SK-N-SH (cell line): Measurements from ENCODE around the gene GDPD3. TPM values are rescaled to one million over a fixed set of nuclear protein-coding genes. Genes with fewer than 3 reads are reported as not detected.

Experiments used
- CTCF ChIA-PET: fragments of 300-600, 350-600 bp; formaldehyde crosslinking; extraction: SDS; loops from one replicate; lab custom pipeline; 2021; lab: Yijun Ruan, JAX
- POLR2A ChIA-PET: fragments of 350-600 bp; sonication (Branson Sonifier 250); formaldehyde crosslinking; extraction: SDS; loops from one replicate; lab custom pipeline; 2020; ENCODE audit warnings: antibody characterized with exemption, inconsistent platforms; lab: Yijun Ruan, JAX
- DNase-seq: peaks from one replicate; pipeline ENCODE4 v3.0.0; 2012
- H2AFZ ChIP-seq: fragments of 200-600 bp; sonication (generic); 2 replicates; pipeline ENCODE4 v1.8.1; 2016; ENCODE audit warnings: antibody characterized with exemption, mild to moderate bottlenecking, low read depth
- H3F3A ChIP-seq: fragments of 200-600 bp; sonication (generic); replicated peaks from 2 replicates; pipeline ENCODE3; 2016; ENCODE audit warnings: antibody characterized with exemption, mild to moderate bottlenecking; ENCODE audit not compliant: insufficient read depth
- H3K27ac ChIP-seq, 2 experiments: fragments of 200-500 bp in 1 of 2; fragments of 200-600 bp in 1 of 2; sonication (Bioruptor generic) in 1 of 2; sonication (generic), shearing (Covaris generic) in 1 of 2; 2 replicates each; pipeline versions ENCODE4 v1.5.1 to v1.6.1; 2014 to 2016; ENCODE audit warnings: low read depth in 2 of 2, inconsistent platforms in 1 of 2, low read length in 1 of 2, mild to moderate bottlenecking in 1 of 2, mixed read lengths in 1 of 2
- H3K27me3 ChIP-seq: fragments of 200-600 bp; sonication (generic), shearing (Covaris generic); 2 replicates; pipeline ENCODE4 v1.6.1; 2016; ENCODE audit warnings: mixed run types; ENCODE audit not compliant: insufficient read depth
- H3K36me3 ChIP-seq, 2 experiments: fragments of 200-500 bp in 1 of 2; fragments of 200-600 bp in 1 of 2; sonication (Bioruptor generic) in 1 of 2; sonication (generic) in 1 of 2; replicated peaks in 1 of 2; 2 replicates each; pipeline versions ENCODE3 to v1.5.1; 2014 to 2016; ENCODE audit warnings: low read length in 1 of 2, mild to moderate bottlenecking in 1 of 2; ENCODE audit not compliant: insufficient read depth in 2 of 2, control insufficient read depth in 1 of 2
- H3K4me1 ChIP-seq, 2 experiments: fragments of 200-500 bp in 1 of 2; fragments of 200-600 bp in 1 of 2; sonication (Bioruptor generic) in 1 of 2; sonication (generic), shearing (Covaris generic) in 1 of 2; 2 replicates each; pipeline versions ENCODE4 v1.5.1 to v1.6.1; 2014 to 2016; ENCODE audit warnings: low read depth in 1 of 2, low read length in 1 of 2, mixed run types in 1 of 2; ENCODE audit not compliant: insufficient read depth in 2 of 2, control insufficient read depth in 1 of 2
- H3K4me2 ChIP-seq: fragments of 200-600 bp; sonication (generic), shearing (Covaris generic); 2 replicates; pipeline ENCODE4 v1.6.1; 2017; ENCODE audit warnings: mixed run types
- H3K4me3 ChIP-seq, 2 experiments: fragments of 200-500 bp in 1 of 2; fragments of 200-600 bp in 1 of 2; sonication (Bioruptor generic) in 1 of 2; sonication (generic), shearing (Covaris generic) in 1 of 2; 2 replicates each; pipeline versions ENCODE4 v1.5.1 to v1.8.1; 2014 to 2016; ENCODE audit warnings: low read depth in 2 of 2, inconsistent platforms in 1 of 2, low read length in 1 of 2, mild to moderate bottlenecking in 1 of 2, mixed read lengths in 1 of 2, moderate library complexity in 1 of 2
- H3K79me2 ChIP-seq: fragments of 200-600 bp; sonication (generic); 2 replicates; pipeline ENCODE4 v1.8.1; 2017; ENCODE audit warnings: mild to moderate bottlenecking; ENCODE audit not compliant: insufficient read depth
- H3K9ac ChIP-seq: fragments of 200-600 bp; sonication (generic); 2 replicates; pipeline ENCODE4 v1.6.1; 2017; ENCODE audit warnings: mixed run types
- H3K9me2 ChIP-seq: fragments of 200-600 bp; sonication (generic); 2 replicates; pipeline ENCODE4 v1.6.1; 2017; ENCODE audit warnings: mixed run types
- H3K9me3 ChIP-seq: fragments of 200-600 bp; sonication (generic); 2 replicates; pipeline ENCODE4 v1.6.1; 2017; ENCODE audit warnings: mixed run types, mild to moderate bottlenecking, moderate library complexity
- H4K20me1 ChIP-seq: fragments of 200-600 bp; sonication (generic); 2 replicates; pipeline ENCODE4 v1.6.1; 2017; ENCODE audit warnings: mild to moderate bottlenecking, mixed run types; ENCODE audit not compliant: insufficient read depth
- CTCF ChIP-seq: fragments of 200-600 bp; sonication (generic); IDR thresholded peaks from 2 replicates; pipeline ENCODE4 v1.6.1; 2017; ENCODE audit warnings: antibody characterized with exemption, mild to moderate bottlenecking, moderate library complexity
- EZH2phosphoT487 ChIP-seq: fragments of 200-600 bp; sonication (generic); IDR thresholded peaks from 2 replicates; pipeline ENCODE4 v1.6.1; 2017; ENCODE audit warnings: low read depth, mixed run types, mild to moderate bottlenecking, antibody characterized with exemption, moderate library complexity, borderline replicate concordance
- FOSL2 ChIP-seq: IDR thresholded peaks from 2 replicates; pipeline ENCODE4 v1.4.0; 2012; ENCODE audit warnings: low read depth, mild to moderate bottlenecking, moderate library complexity, borderline replicate concordance
- FOXJ3 ChIP-seq: sonication (generic); formaldehyde crosslinking; IDR thresholded peaks from 2 replicates; pipeline ENCODE4 v1.5.1; 2020; ENCODE audit warnings: mild to moderate bottlenecking, missing genetic modification reagents
- GABPA ChIP-seq: IDR thresholded peaks from 2 replicates; pipeline ENCODE4 v1.4.0; 2012; ENCODE audit warnings: low read depth, mild to moderate bottlenecking
- GATA2 ChIP-seq: sonication (generic); formaldehyde crosslinking; IDR thresholded peaks from 2 replicates; pipeline ENCODE4 v1.5.0; 2020; ENCODE audit warnings: mild to moderate bottlenecking, missing genetic modification reagents
- MEF2A ChIP-seq: IDR thresholded peaks from 2 replicates; pipeline ENCODE4 v1.4.0; 2012; ENCODE audit warnings: low read depth, borderline replicate concordance
- MXI1 ChIP-seq: IDR thresholded peaks from 2 replicates; pipeline ENCODE4 v1.6.1; 2012; ENCODE audit warnings: mild to moderate bottlenecking, low read depth, low read length, improper control_type of control experiment
- PBX3 ChIP-seq: IDR thresholded peaks from 2 replicates; pipeline ENCODE4; 2012
- RXRA ChIP-seq: IDR thresholded peaks from 2 replicates; pipeline ENCODE4 v1.4.0; 2012; ENCODE audit warnings: low read depth, mild to moderate bottlenecking, borderline replicate concordance
- SMC3 ChIP-seq: IDR thresholded peaks from 2 replicates; pipeline ENCODE4 v1.6.1; 2012; ENCODE audit warnings: low read depth, low read length, improper control_type of control experiment
- TCF12 ChIP-seq: IDR thresholded peaks from 2 replicates; pipeline ENCODE4 v1.4.0; 2012
- USF1 ChIP-seq: IDR thresholded peaks from 2 replicates; pipeline ENCODE4 v1.4.0; 2012; ENCODE audit warnings: low read depth, borderline replicate concordance
- YY1 ChIP-seq: IDR thresholded peaks from 2 replicates; pipeline ENCODE4 v1.4.0; 2012; ENCODE audit warnings: low read depth, mild to moderate bottlenecking
- WGBS: methylation state at CpG from one replicate; pipeline ENCODE4 v1.1.6; 2017; ENCODE audit warnings: low lambda C conversion rate; 5-methylcytosine and 5-hydroxymethylcytosine counted together
- polyA plus RNA-seq, 3 experiments: library from polyadenylated mRNA; depleted of rRNA; stranded (reverse); fragments of >200 nt; gene quantifications; 2 replicates each; pipeline ENCODE4 v1.2.3, GENCODE V29; 2012
- TF ChIP-seq, protein P1 (sequence below): fragments of 150-350 bp; IDR thresholded peaks from 2 replicates; pipeline ENCODE4 v1.6.1; 2017; ENCODE audit warnings: antibody characterized with exemption, low read length, low read depth, borderline replicate concordance
- TF ChIP-seq, protein P2 (sequence below): IDR thresholded peaks from 2 replicates; pipeline ENCODE4 v1.4.0; 2012; ENCODE audit warnings: low read depth

Gene GDPD3
- polyA plus RNA-seq, 1 of the 3 experiments (the other 2 are of a cell fraction), result 2.3 TPM

DNA sequence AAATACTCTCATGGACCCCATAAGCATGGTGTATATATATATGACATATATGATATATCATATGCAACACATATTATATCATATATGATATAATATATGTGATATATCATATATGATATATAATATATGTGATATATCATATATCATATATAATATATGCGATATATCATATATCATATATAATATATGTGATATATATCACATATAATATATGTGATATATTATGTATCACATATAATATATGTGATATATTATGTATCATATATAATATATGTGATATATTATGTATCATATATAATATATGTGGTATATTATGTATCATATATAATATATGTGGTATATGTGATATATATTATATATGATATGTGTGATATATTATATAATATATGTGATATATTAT is 31.6 kb upstream of the GDPD3 start:
- no peaks in the 10 kb centered on the region for H3K4me1 ChIP-seq
- no peaks in the 10 kb centered on the region; the same call in 1 of the 2 replicates for H3K9me3 ChIP-seq
- no peak overlapping the region for H3K9ac ChIP-seq
- TF ChIP-seq TCF12 (no peak), PBX3 (no peak), YY1 (no peak), USF1 (no peak), FOSL2 (no peak), MXI1 (no peak), RXRA (no peak), FOXJ3 (no peak), GATA2 (no peak), SMC3 (no peak), MEF2A (no peak), EZH2phosphoT487 (no peak), GABPA (no peak), CTCF (no peak)
- TF ChIP-seq, protein P1, sequence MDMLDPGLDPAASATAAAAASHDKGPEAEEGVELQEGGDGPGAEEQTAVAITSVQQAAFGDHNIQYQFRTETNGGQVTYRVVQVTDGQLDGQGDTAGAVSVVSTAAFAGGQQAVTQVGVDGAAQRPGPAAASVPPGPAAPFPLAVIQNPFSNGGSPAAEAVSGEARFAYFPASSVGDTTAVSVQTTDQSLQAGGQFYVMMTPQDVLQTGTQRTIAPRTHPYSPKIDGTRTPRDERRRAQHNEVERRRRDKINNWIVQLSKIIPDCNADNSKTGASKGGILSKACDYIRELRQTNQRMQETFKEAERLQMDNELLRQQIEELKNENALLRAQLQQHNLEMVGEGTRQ, result no peak
- TF ChIP-seq, protein P2, sequence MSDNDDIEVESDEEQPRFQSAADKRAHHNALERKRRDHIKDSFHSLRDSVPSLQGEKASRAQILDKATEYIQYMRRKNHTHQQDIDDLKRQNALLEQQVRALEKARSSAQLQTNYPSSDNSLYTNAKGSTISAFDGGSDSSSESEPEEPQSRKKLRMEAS, result no peak
- 36% methylated on average over 1 of the region's 1 CpG for WGBS
- no peak overlapping the region for H3K27ac ChIP-seq
- H4K20me1 ChIP-seq, result no peaks in the 10 kb centered on the region
- H3K4me2 ChIP-seq, result no peak overlapping the region
- H2AFZ ChIP-seq, result no peak overlapping the region
- ChIA-PET CTCF (no interaction called here), POLR2A (no interaction called here)
- DNase-seq, result no peak
- H3F3A ChIP-seq, result no peaks in the 10 kb centered on the region
- no peaks in the 10 kb centered on the region for H3K27me3 ChIP-seq
- H3K79me2 ChIP-seq, result no peaks in the 10 kb centered on the region
- H3K9me2 ChIP-seq, result no peaks in the 10 kb centered on the region
- H3K36me3 ChIP-seq, result no peaks in the 10 kb centered on the region
- no peak overlapping the region for H3K4me3 ChIP-seq
